ENCODE measurements around the gene GNB3.

The GNB3 gene

DNA sequence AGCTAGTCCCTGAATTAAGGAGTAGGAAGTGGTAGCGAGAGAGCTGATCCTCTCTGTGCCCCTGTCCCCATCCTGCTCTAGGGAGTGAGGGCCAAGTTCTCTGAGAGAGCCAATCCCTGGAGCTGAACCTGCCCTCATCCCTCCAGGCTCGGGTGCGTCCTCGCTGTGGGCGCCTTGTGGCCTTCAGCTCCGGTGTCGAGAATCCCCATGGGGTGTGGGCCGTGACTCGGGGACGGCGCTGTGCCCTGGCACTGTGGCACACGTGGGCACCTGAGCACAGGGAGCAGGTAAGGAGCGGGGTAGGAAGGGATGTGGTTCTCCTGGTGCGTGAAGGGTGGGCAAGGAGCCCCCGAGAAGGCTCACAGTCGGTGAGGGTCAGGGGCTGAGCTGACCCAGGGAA, 1.9 kb upstream of the GNB3 start:
- DNase-seq: no peak

- no peak for DNase-seq
Observed at GRCh38 chr12:6839482-6840201, 1.1 kb upstream of the GNB3 start.

- DNase-seq: no peak
Observed at GRCh38 chr12:6840330-6840729, 395 bp upstream of the GNB3 start.

DNA sequence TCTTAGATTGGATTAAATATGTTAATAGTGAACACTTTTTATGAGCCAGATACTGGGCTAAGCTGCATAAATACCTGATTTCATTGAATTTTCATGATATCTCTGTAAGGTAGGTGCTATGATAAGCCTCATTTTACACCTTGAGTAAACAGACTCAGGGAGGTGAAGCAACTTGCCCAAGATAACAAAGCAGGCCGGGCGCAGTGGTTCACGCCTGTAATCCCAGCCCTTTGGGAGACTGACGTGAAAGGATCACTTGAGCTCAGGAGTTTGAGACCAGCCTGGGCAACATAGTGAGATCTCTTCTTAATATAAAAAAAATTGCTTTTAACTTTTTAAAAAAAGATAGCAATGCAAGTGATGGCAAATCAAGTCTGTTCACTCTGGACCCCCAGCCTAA, 1.4 kb downstream of the GNB3 start:
- DNase-seq: no peak

- no peak for DNase-seq
Observed at GRCh38 chr12:6843118-6843902, 2.6 kb downstream of the GNB3 start.

- no peak for DNase-seq
Observed at GRCh38 chr12:6845395-6845794, 4.7 kb downstream of the GNB3 start.

- peak in 3 of 4 experiments; percentile 43 to 46 (median 44) for DNase-seq
Observed at GRCh38 chr12:6846316-6846869, 5.7 kb downstream of the GNB3 start.

GRCh38 chr12:6847676-6848075, 7.0 kb downstream of the GNB3 start:
- DNase-seq: no peak

GRCh38 chr12:6849427-6849826, 8.7 kb downstream of the GNB3 start:
- no peak for DNase-seq

DNA sequence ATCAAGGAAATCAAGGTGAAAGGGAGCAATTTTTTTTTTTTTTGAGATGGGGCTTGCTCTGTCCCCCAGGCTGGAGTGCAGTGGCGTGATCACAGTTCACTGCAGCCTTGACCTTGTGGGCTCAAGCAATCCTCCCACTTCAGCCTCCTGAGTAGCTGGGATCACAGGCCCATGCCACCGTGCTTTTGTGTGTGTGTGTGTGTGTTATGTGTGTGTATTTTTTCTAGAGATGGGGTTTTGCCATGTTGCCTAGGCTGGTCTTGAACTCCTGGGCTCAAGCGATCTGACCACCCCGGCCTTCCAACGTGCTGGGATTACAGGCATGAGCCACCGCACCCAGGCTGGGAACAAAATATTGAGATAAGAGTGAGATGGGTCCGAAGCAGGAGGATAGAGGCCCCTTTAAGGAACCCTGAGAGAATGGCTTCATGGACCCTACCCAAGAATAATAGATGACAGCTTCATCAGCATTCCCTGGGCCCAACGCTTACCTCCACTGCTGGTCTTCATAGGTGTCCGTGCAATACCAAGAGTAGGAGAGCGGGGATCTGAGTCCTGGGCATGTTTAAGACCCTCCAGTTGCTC, 9.3 kb downstream of the GNB3 start:
- no peak for DNase-seq

DNA sequence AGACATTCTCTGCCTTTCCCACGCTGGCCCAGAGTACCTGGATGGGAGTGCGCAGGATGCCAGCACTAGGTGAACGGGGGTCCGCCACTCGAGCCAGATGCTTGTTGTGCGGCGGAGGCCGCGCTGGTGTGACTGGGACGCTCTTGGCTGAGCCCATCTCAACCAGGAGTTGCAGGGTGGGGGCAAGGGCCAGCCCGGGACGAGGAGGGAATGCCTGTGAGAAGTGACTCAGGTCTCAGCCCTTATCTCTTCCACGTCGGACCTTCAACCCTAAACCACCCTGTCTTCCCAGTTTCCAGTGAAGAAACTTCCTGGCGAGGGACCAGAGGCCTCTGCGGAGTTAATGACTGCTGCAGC, 10.0 kb downstream of the GNB3 start:
- DNase-seq: no peak

GRCh38 chr12:6851153-6851920, 10.6 kb downstream of the GNB3 start, which contains the start of gene CDCA3:
CDCA3 (minus strand) TSS chr12:6851286; CDS start chr12:6850952, 334 bp downstream.
- DNase-seq: peak; percentile 97 to 99 (median 98)

DNA sequence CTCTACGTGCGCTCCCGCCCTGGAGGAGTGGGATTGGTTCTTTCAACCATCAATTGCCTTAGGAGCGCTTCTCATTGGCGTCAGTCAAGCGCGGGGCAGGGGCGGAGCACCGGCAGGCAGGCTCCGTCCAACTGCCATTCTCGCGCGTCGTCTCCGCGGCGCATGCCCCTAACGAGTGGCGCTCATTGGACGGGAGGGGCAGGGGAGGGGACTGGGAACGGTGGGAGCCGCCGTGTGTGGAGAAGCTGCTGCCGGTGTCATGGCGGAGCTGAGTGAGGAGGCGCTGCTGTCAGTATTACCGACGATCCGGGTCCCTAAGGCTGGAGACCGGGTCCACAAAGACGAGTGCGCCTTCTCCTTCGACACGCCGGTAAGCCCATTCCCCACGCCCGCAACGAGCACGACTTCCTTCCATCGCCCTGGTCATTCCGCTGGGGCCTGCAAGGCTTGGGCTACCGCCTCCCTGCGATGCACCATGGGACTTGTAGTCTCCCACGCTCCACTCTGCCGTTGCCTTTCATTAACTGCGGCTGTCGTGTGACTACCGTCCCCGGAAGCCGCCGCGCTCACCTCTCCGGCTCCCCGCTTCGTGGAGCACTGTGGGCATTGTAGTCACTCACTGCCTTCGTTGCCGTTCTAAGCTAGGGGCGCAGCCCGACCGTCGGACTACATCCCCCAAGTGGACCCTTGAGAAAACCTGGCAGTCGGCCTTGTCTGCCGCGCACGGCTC, 11.4 kb downstream of the GNB3 start, which contains the start of gene USP5:
TSS of gene USP5 (plus strand) at position 230 of the 730 bp plus-strand sequence. CDS start at position 260, 30 bp downstream.
- DNase-seq: peak; percentile 99 to 100 (median 100)

DNA sequence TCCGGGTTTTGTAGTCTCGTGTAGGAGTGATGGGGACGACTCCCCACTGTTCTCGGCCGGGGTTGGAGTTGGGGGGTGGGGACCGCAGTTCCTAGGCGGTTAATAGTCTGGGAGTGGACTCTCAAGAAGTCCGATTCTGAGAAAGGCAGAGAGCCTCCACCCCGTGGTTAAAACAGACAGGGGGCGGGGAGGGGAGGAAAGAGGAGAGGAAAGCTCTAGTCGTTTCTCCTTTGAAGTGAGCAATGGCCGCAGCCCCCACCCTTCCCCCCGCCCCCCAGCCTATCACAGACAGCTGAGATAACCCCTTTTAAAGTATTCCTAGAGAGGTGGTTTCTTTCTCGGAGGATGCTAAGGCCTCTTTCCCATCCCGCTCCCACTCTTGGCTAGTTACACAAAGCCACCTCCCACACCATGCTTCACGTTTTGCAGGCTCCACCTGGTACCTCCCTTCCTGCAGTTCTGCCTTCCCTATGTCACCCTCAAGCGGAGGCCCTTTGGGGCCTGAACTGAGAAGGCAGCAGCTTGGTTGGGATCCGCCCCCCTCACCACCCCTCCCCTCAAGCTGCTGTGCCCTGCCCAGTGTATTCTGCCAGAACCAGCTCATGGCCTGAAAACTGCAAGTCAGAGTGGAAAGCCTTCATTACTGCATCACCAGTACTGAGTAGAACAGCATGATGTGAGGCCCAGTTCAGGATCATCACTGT, 12.1 kb downstream of the GNB3 start:
- DNase-seq: peak in 1 of 4 experiments; percentile 16

DNA sequence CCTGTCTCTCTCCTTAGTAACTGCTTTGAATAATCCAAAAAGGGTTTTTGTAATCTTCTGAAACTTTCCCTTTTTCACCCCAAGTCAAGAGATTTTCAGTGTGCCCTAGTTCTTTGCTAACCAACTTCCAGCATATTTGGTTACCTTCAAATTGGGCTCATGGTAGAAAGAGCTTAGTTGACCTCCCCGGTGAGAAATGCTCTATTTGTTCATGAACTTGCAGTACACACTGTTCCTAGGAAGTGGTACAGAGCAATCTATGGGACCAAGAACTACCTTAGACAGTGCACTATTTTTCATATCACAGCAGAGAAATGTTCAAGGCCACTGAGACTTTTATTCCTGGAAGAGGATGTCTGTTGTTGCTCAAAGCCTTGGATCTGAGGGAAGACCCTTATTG, 12.9 kb downstream of the GNB3 start:
- no peak for DNase-seq

- DNase-seq: no peak
Observed at GRCh38 chr12:6854036-6854435, 13.3 kb downstream of the GNB3 start.

DNA sequence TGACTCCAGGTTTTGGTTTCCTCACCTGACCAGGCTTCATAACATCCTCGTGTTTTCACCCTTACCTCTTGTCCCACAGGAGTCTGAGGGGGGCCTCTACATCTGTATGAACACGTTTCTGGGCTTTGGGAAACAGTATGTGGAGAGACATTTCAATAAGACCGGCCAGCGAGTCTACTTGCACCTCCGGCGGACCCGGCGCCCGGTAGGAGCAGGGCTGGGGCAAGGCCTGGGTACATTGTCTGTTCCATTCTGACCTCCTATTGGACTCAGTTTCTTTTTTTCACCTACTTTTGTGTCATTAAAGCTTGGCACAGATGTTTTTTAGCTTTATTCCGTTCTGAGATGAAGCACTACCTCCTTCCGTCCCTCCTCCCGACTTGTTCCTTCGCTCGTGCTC, 14.6 kb downstream of the GNB3 start:
- no peak for DNase-seq

- no peak for DNase-seq
Observed at GRCh38 chr12:6858799-6859198, 18.1 kb downstream of the GNB3 start.

GRCh38 chr12:6860116-6860515, 19.4 kb downstream of the GNB3 start:
- DNase-seq: no peak

DNA sequence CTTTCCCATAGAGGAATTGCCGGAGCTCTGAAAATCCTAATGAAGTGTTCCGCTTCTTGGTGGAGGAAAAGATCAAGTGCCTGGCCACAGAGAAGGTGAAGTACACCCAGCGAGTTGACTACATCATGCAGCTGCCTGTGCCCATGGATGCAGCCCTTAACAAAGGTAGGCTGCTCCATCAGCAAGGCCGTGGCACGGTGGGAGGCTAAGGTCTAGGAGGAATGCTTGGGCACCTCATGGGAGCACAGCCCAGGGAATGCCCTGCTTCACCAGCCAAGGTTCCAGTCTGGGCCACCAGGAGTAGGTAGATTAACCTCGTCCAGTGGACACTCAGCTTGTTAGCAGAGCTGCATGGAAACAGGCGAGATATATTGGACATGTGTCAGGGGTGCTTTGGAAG, 20.2 kb downstream of the GNB3 start:
- no peak for DNase-seq

DNA sequence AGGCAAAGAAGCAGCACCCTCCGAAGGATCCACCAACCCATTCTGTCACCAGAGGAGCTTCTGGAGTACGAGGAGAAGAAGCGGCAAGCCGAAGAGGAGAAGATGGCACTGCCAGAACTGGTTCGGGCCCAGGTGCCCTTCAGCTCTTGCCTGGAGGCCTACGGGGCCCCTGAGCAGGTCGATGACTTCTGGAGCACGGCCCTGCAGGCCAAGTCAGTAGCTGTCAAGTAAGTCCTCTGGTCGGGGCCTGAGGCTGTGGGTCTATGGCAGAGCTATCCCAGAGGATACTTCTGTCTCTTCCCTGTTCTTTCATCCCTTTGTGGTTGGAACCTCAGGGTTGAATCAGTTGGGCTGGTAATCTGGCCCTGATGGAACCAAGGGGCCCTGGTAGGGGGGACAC, 20.7 kb downstream of the GNB3 start:
- DNase-seq: no peak

Measured in suppressor macrophage (primary cell).